Measurements from ENCODE around the gene AOAH. TPM values are rescaled to one million over a fixed set of nuclear protein-coding genes. Genes with fewer than 3 reads are reported as not detected.
A peak's percentile ranks its signal among the peaks of the same experiment; 100 is the strongest.

The AOAH gene
- total RNA-seq, 1 donor from 2014 or later = 14.0 TPM

DNA sequence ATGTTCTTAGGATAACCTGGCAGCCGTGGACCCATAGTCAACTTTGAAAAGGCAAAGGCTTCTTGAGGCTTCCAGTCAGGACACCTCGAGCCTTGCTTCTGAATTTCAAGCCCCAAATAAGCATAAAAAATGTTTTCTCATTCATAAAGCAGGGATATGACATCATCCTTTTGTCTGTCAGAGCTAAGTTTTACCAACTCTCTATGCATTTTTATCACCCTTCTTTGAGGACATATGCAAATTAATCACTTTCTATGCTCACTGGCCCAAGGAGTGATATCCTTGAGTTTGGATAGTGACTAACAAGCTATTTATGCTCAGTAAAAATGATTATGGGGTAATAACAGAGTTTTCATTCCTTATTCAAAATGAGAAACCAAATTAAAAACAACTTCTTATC lies 175.3 kb downstream of the AOAH start:
- H3K4me1 Mint-ChIP-seq (ENCODE audit: low read depth) = no peaks in the 10 kb centered on the region
- intact Hi-C loops (cut with micrococcal nuclease) = no loop called here
- H3K27ac Mint-ChIP-seq = no peak overlapping the region
- H3K4me3 Mint-ChIP-seq = no peak overlapping the region
- H3K9me3 Mint-ChIP-seq = no peaks in the 10 kb centered on the region
- no peaks in the 10 kb centered on the region for H3K36me3 Mint-ChIP-seq (ENCODE audit: low read depth)
- no peak for DNase-seq (ENCODE audit: low spot score)
- H3K27me3 Mint-ChIP-seq (ENCODE audit: insufficient read depth) = no peaks in the 10 kb centered on the region

DNA sequence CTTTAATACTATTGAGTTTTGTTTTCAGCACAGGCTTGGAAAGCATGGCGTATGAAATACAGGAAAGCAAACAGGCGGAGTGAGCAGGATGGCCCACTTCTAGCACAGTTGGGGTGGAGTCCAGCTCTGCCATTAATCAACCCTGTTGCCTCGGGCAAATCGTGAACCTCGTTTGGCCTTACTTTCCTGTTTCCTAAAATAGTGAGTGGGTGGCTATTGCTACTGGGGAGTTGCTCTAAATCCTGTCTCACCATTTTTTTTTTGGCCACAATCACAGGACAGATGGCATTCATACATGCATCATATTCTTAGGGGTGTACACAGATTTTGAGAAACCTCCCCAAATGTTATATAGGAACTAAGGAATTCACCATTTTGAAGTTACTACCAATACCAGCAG lies 176.9 kb downstream of the AOAH start:
- no peaks in the 10 kb centered on the region for H3K4me1 Mint-ChIP-seq (ENCODE audit: low read depth)
- H3K36me3 Mint-ChIP-seq (ENCODE audit: low read depth) = no peaks in the 10 kb centered on the region
- intact Hi-C loops (cut with micrococcal nuclease) = no loop called here
- no peak overlapping the region for H3K4me3 Mint-ChIP-seq
- H3K27ac Mint-ChIP-seq = no peak overlapping the region
- DNase-seq (ENCODE audit: low spot score) = no peak
- peaks cover 3% of the 10 kb centered on the region for H3K27me3 Mint-ChIP-seq (ENCODE audit: insufficient read depth)
- H3K9me3 Mint-ChIP-seq = no peaks in the 10 kb centered on the region

GRCh38 chr7:36546331-36546730 lies 178.0 kb downstream of the AOAH start:
- no peaks in the 10 kb centered on the region for H3K9me3 Mint-ChIP-seq
- intact Hi-C loops (cut with micrococcal nuclease) = no loop called here
- H3K4me1 Mint-ChIP-seq (ENCODE audit: low read depth) = no peaks in the 10 kb centered on the region
- no peak for DNase-seq (ENCODE audit: low spot score)
- H3K4me3 Mint-ChIP-seq = no peak overlapping the region
- H3K27me3 Mint-ChIP-seq (ENCODE audit: insufficient read depth) = peaks cover 3% of the 10 kb centered on the region
- H3K36me3 Mint-ChIP-seq (ENCODE audit: low read depth) = no peaks in the 10 kb centered on the region
- no peak overlapping the region for H3K27ac Mint-ChIP-seq

DNA sequence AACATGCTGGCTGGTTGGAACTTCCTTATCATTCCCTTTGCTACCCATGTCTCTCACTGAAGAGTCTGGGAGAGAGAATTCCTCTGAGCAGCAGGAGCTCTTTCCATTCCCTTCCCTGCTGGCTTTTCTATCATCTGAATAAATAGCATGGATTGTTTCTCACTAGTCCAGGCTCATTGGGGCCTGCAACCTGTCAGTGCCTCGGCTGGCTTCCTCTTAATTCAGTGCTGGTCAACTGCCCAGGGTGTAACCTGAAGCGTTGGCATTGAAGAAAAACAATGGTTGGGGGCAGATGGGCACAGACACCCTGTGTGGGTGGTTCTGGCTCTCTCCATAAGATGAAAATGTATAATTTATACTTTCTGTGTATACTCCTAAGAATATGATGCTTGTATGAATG lies 179.0 kb downstream of the AOAH start:
- no peak for DNase-seq (ENCODE audit: low spot score)
- Mint-ChIP-seq H3K4me3 (no peak overlapping the region), H3K9me3 (no peaks in the 10 kb centered on the region), H3K36me3 (ENCODE audit: low read depth) (no peaks in the 10 kb centered on the region), H3K4me1 (ENCODE audit: low read depth) (no peaks in the 10 kb centered on the region), H3K27me3 (ENCODE audit: insufficient read depth) (peaks cover 3% of the 10 kb centered on the region), H3K27ac (no peak overlapping the region)
- intact Hi-C loops (cut with micrococcal nuclease) = no loop called here

DNA sequence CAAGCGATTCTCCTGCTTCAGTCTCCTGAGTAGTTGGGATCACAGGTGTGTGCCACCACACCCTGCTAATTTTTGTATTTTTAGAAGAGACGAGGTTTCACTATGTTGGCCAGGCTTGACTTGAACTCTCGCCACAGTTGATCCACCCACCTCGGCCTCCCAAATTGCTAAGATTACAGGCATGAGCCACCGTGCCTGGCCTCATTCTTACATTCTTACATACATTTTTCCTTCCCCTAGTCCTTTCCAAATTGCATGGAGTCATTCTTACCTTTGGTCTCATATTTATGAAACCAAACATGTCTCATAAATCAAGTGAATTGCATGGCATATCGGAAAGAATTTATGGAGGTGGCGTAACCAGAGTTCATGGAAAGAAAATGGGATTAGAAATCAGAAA lies 186.2 kb downstream of the AOAH start:
- Mint-ChIP-seq H3K27ac (no peak overlapping the region), H3K27me3 (ENCODE audit: insufficient read depth) (peaks cover 1% of the 10 kb centered on the region), H3K9me3 (no peaks in the 10 kb centered on the region), H3K4me1 (ENCODE audit: low read depth) (no peaks in the 10 kb centered on the region), H3K36me3 (ENCODE audit: low read depth) (no peaks in the 10 kb centered on the region), H3K4me3 (no peak overlapping the region)
- intact Hi-C loops (cut with micrococcal nuclease) = no loop called here
- DNase-seq (ENCODE audit: low spot score) = no peak

GRCh38 chr7:36535866-36536664 lies 188.2 kb downstream of the AOAH start:
- intact Hi-C loops (cut with micrococcal nuclease) = no loop called here
- Mint-ChIP-seq H3K27ac (no peak overlapping the region), H3K9me3 (no peaks in the 10 kb centered on the region), H3K27me3 (ENCODE audit: insufficient read depth) (no peaks in the 10 kb centered on the region), H3K4me1 (ENCODE audit: low read depth) (no peaks in the 10 kb centered on the region), H3K4me3 (no peak overlapping the region), H3K36me3 (ENCODE audit: low read depth) (no peaks in the 10 kb centered on the region)
- no peak for DNase-seq (ENCODE audit: low spot score)

- no peaks in the 10 kb centered on the region for H3K9me3 Mint-ChIP-seq
- H3K4me3 Mint-ChIP-seq = no peak overlapping the region
- intact Hi-C loops (cut with micrococcal nuclease) = no loop called here
- peaks cover 2% of the 10 kb centered on the region for H3K27me3 Mint-ChIP-seq (ENCODE audit: insufficient read depth)
- DNase-seq (ENCODE audit: low spot score) = no peak
- no peaks in the 10 kb centered on the region for H3K4me1 Mint-ChIP-seq (ENCODE audit: low read depth)
- peaks cover 4% of the 10 kb centered on the region for H3K36me3 Mint-ChIP-seq (ENCODE audit: low read depth)
- no peak overlapping the region for H3K27ac Mint-ChIP-seq
Observed at GRCh38 chr7:36533717-36534116, 190.6 kb downstream of the AOAH start.

DNA sequence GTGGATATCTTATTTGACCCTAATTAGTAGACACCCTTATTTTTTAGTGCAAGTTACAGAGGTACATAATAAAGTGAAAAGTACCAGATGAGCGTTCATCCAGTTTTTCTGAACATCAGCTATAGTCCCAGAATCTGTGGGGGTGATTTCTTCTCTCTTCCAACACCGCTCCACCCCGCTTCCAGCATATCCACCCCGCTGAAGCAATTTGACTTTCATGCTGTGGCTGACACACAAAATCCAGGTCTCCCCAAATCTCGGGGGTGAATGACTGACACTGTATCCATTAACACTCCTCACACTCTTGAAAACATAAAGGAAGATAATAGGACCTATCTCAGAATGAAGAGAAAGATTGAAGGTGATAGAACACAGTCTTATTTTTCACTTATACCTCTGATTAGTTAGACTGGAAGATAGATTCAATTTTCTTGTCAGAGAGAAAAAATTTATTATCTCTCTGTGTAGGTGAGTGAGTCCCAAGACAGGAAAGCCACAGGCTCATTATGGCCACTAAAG lies 191.3 kb downstream of the AOAH start:
- DNase-seq (ENCODE audit: low spot score) = no peak

DNA sequence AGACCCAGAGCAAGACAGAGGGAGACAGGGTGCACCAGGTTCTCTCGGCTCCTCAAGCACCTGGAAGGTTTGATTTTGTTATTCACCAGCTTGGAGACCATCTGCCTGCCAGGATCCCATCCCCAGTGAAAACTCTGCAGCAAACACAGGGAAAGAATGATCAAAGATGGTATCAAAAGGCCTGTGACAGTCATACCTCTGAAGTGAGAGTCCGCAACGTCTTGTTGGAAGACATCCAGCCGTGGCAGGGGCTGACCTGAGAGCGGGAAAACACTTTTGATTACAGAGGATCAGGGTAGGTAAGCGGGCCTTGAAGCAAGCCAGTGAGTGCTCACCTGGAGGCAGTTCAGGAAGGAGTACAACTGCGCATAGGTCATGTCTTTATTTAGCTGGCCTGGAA lies 192.3 kb downstream of the AOAH start:
- DNase-seq (ENCODE audit: low spot score) = no peak
- H3K27me3 Mint-ChIP-seq (ENCODE audit: insufficient read depth) = peaks cover 2% of the 10 kb centered on the region
- no peak overlapping the region for H3K4me3 Mint-ChIP-seq
- H3K4me1 Mint-ChIP-seq (ENCODE audit: low read depth) = peaks cover 12% of the 10 kb centered on the region
- H3K9me3 Mint-ChIP-seq = no peaks in the 10 kb centered on the region
- H3K27ac Mint-ChIP-seq = peak overlapping the region; percentile 71
- peaks cover 6% of the 10 kb centered on the region for H3K36me3 Mint-ChIP-seq (ENCODE audit: low read depth)
- intact Hi-C loops (cut with micrococcal nuclease) = no loop called here

More for the DNA sequence above, 191.3 kb downstream of the AOAH start:
- Mint-ChIP-seq H3K4me1 (ENCODE audit: low read depth) (peaks cover 1% of the 10 kb centered on the region), H3K36me3 (ENCODE audit: low read depth) (peaks cover 4% of the 10 kb centered on the region), H3K27ac (no peak overlapping the region), H3K4me3 (no peak overlapping the region), H3K27me3 (ENCODE audit: insufficient read depth) (peaks cover 2% of the 10 kb centered on the region), H3K9me3 (no peaks in the 10 kb centered on the region)
- intact Hi-C loops (cut with micrococcal nuclease) = no loop called here

- no peak for DNase-seq (ENCODE audit: low spot score)
- Mint-ChIP-seq H3K4me1 (ENCODE audit: low read depth) (peaks cover 20% of the 10 kb centered on the region), H3K27me3 (ENCODE audit: insufficient read depth) (peaks cover 2% of the 10 kb centered on the region), H3K4me3 (no peak overlapping the region), H3K36me3 (ENCODE audit: low read depth) (peaks cover 6% of the 10 kb centered on the region), H3K27ac (no peak overlapping the region), H3K9me3 (no peaks in the 10 kb centered on the region)
- intact Hi-C loops (cut with micrococcal nuclease) = no loop called here
Observed at GRCh38 chr7:36530456-36530855, 193.8 kb downstream of the AOAH start.

GRCh38 chr7:36527549-36527913 lies 196.8 kb downstream of the AOAH start:
- Mint-ChIP-seq H3K4me3 (no peak overlapping the region), H3K27ac (no peak overlapping the region), H3K4me1 (ENCODE audit: low read depth) (peaks cover 20% of the 10 kb centered on the region), H3K36me3 (ENCODE audit: low read depth) (peaks cover 6% of the 10 kb centered on the region), H3K9me3 (no peaks in the 10 kb centered on the region), H3K27me3 (ENCODE audit: insufficient read depth) (peaks cover 2% of the 10 kb centered on the region)
- no peak for DNase-seq (ENCODE audit: low spot score)
- intact Hi-C loops (cut with micrococcal nuclease) = loop anchor here (2.0 kb wide), 1 partner anchor 73 kb away; no protein-coding TSS in a partner anchor

DNA sequence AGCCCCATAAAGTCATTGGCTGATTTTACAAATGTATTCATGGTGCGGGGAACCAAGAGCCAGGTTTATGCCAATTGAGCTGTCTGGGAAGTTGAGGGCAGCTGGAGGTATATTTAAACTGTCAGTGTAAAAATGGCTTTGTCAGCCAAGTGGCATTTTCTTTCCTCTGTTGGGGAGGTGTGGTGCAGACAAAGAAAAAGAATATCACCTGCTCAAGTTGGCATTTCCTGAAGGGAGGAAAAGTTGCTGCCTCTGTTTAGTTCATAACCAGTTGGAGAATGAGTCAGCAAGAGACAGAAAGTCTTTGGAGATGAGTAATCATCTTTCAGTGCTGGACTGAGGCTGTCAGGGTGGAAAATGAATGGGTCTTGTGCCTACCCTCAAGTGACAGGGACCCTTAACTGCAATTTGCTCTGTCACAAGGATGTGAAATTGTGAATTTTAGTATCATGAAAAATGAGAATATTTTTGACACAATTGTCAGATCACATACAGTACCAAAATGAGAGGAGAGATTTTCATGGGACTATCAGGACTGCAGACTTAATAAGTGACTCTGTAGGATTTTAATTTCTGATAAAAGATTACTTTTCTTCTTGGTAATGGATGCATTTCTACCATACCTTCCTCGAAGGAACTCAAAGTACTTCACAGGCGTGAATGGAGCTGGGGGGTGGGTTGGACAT lies 197.3 kb downstream of the AOAH start:
- no peaks in the 10 kb centered on the region for H3K9me3 Mint-ChIP-seq
- H3K4me1 Mint-ChIP-seq (ENCODE audit: low read depth) = peaks cover 20% of the 10 kb centered on the region
- H3K27ac Mint-ChIP-seq = peak overlapping the region; percentile 58
- peaks cover 2% of the 10 kb centered on the region for H3K27me3 Mint-ChIP-seq (ENCODE audit: insufficient read depth)
- peaks cover 6% of the 10 kb centered on the region for H3K36me3 Mint-ChIP-seq (ENCODE audit: low read depth)
- intact Hi-C loops (cut with micrococcal nuclease) = loop anchor here (2.0 kb wide), 1 partner anchor 74 kb away; no protein-coding TSS in a partner anchor
- H3K4me3 Mint-ChIP-seq = no peak overlapping the region
- no peak for DNase-seq (ENCODE audit: low spot score)

GRCh38 chr7:36523371-36524101 lies 200.8 kb downstream of the AOAH start:
- H3K4me1 Mint-ChIP-seq (ENCODE audit: low read depth) = peaks cover 20% of the 10 kb centered on the region
- intact Hi-C loops (cut with micrococcal nuclease) = no loop called here
- H3K4me3 Mint-ChIP-seq = no peak overlapping the region
- peaks cover 2% of the 10 kb centered on the region for H3K27me3 Mint-ChIP-seq (ENCODE audit: insufficient read depth)
- H3K9me3 Mint-ChIP-seq = no peaks in the 10 kb centered on the region
- DNase-seq (ENCODE audit: low spot score) = no peak
- H3K27ac Mint-ChIP-seq = no peak overlapping the region
- peaks cover 2% of the 10 kb centered on the region for H3K36me3 Mint-ChIP-seq (ENCODE audit: low read depth)
